ENCODE measurements around the gene ARG2. TPM values are rescaled to one million over a fixed set of nuclear protein-coding genes. Genes with fewer than 3 reads are reported as not detected.

ARG2 gene
- total and polyA plus RNA-seq, 9 of the 15 experiments (the other 6 are each of a cell fraction or from before 2014, with no cell fraction given): 6.2 to 75.0 (median 17.8) TPM

- TF ChIP-seq PRDM10 (IDR thresholded peaks at IDR 0.05; ENCODE audit: partially characterized antibody): no peak
- TF ChIP-seq NFE2 (IDR thresholded peaks at IDR 0.05; ENCODE audit: low read depth): no peak
- no peak; the same call in 1 of the 2 replicates for TF ChIP-seq ZNF316 (IDR thresholded peaks at IDR 0.05)
- no peak for TF ChIP-seq PRPF4 (IDR thresholded peaks at IDR 0.05; ENCODE audit: insufficient read depth, low read depth, low read length, poor library complexity, severe bottlenecking)
- no peak for TF ChIP-seq ZNF561 (CRISPR knock-in tag; conservative IDR thresholded peaks at IDR 0.05)
- no peak; the same call in 1 of the 2 replicates for TF ChIP-seq ERF (CRISPR knock-in tag; IDR thresholded peaks at IDR 0.05)
- TF ChIP-seq PBX2 (CRISPR knock-in tag; IDR thresholded peaks at IDR 0.05; ENCODE audit: low read depth): no peak
- TF ChIP-seq PBX2 (tag; conservative IDR thresholded peaks at IDR 0.05; ENCODE audit: low read depth): 0 out of 2 replicates have a peak, but pooled peaks have one; percentile 23
- TF ChIP-seq TCF7L2 (IDR thresholded peaks at IDR 0.05; ENCODE audit: low read depth, low read length): no peak
- TF ChIP-seq HDAC6 (IDR thresholded peaks at IDR 0.05; ENCODE audit: low read depth, low read length): no peak
- TF ChIP-seq NUFIP1 (IDR thresholded peaks at IDR 0.05; ENCODE audit: partially characterized antibody): no peak
- TF ChIP-seq E2F8 (IDR thresholded peaks at IDR 0.05; ENCODE audit: low read depth, partially characterized antibody): peak; percentile 64
- TF ChIP-seq HEY1 (CRISPR knock-in tag; IDR thresholded peaks at IDR 0.05; ENCODE audit: borderline replicate concordance): no peak
- no peak for TF ChIP-seq U2AF2 (optimal IDR thresholded peaks at IDR 0.05; ENCODE audit: low read depth, low read length)
- TF ChIP-seq IRF2 (CRISPR knock-in tag; IDR thresholded peaks at IDR 0.05): no peak
- no peak for TF ChIP-seq TGIF2 (CRISPR knock-in tag; IDR thresholded peaks at IDR 0.05)
- TF ChIP-seq PHF21A (IDR thresholded peaks at IDR 0.05; ENCODE audit: borderline replicate concordance, low read depth): 0 out of 2 replicates have a peak, but pooled peaks have one; percentile 34
- no peak for TF ChIP-seq FIP1L1 (IDR thresholded peaks at IDR 0.05; ENCODE audit: low read depth, low read length, poor library complexity, severe bottlenecking)
- TF ChIP-seq TARDBP (IDR thresholded peaks at IDR 0.05): peak; percentile 56; the same call in 1 of the 2 replicates
- TF ChIP-seq NR2F6 (CRISPR knock-in tag; IDR thresholded peaks at IDR 0.05): no peak
- no peak for TF ChIP-seq COPS2 (conservative IDR thresholded peaks at IDR 0.05)
Observed at GRCh38 chr14:67636361-67636919, 16.7 kb downstream of the ARG2 start (continued).
